Smooth muscle cell (in vitro differentiated cells): ENCODE data around the gene SCRT2. TPM values are rescaled to one million over a fixed set of nuclear protein-coding genes. Genes with fewer than 3 reads are reported as not detected.

Experiments
- DNase-seq: peaks from one replicate; lab custom pipeline; 2025; ENCODE audit not compliant: unreplicated experiment; lab: John Stamatoyannopoulos, UW
- H2AFZ ChIP-seq: fragments of 200-600 bp; sonication (generic); 2 replicates; pipeline ENCODE4 v1.6.0; 2016; ENCODE audit warnings: antibody characterized with exemption, low read depth, mild to moderate bottlenecking
- H3F3A ChIP-seq: fragments of 200-600 bp; sonication (generic); 2 replicates; pipeline ENCODE4 v1.6.0; 2017; ENCODE audit warnings: antibody characterized with exemption, low read depth
- H3K27ac ChIP-seq: fragments of 200-600 bp; sonication (generic); 2 replicates; pipeline ENCODE4 v1.5.1; 2016; ENCODE audit warnings: low read depth, mild to moderate bottlenecking
- H3K27me3 ChIP-seq: fragments of 200-600 bp; sonication (generic); 2 replicates; pipeline ENCODE4 v1.6.1; 2016; ENCODE audit warnings: low read depth, mild to moderate bottlenecking
- H3K36me3 ChIP-seq: fragments of 200-600 bp; sonication (generic); 2 replicates; pipeline ENCODE4 v1.5.1; 2016; ENCODE audit warnings: low read depth
- H3K4me1 ChIP-seq: fragments of 200-600 bp; sonication (generic); 2 replicates; pipeline ENCODE4 v1.5.1; 2016; ENCODE audit warnings: low read depth
- H3K4me2 ChIP-seq: fragments of 200-600 bp; sonication (generic); 2 replicates; pipeline ENCODE4 v1.6.0; 2016; ENCODE audit warnings: mild to moderate bottlenecking
- H3K4me3 ChIP-seq: fragments of 200-600 bp; sonication (generic); 2 replicates; pipeline ENCODE4 v1.5.1; 2016; ENCODE audit warnings: mild to moderate bottlenecking
- H3K79me2 ChIP-seq: fragments of 200-600 bp; sonication (generic); 2 replicates; pipeline ENCODE4 v1.6.0; 2016; ENCODE audit warnings: low read depth, mild to moderate bottlenecking
- H3K9ac ChIP-seq: fragments of 200-600 bp; sonication (generic); 2 replicates; pipeline ENCODE4 v1.6.0; 2016; ENCODE audit warnings: low read depth
- H3K9me3 ChIP-seq: fragments of 200-600 bp; sonication (generic); replicated peaks from 2 replicates; pipeline ENCODE4 v1.5.1; 2016; ENCODE audit warnings: low read depth
- H4K20me1 ChIP-seq: fragments of 200-600 bp; sonication (generic); 2 replicates; pipeline ENCODE4 v1.6.0; 2016; ENCODE audit warnings: low read depth
- CTCF ChIP-seq: fragments of 200-600 bp; sonication (generic); IDR thresholded peaks from 2 replicates; pipeline ENCODE4 v1.5.1; 2017; ENCODE audit warnings: borderline replicate concordance, mild to moderate bottlenecking, antibody characterized with exemption; ENCODE audit not compliant: insufficient read depth, poor library complexity, severe bottlenecking
- WGBS: methylation state at CpG from one replicate; pipeline ENCODE4 v1.1.7; 2016; ENCODE audit warnings: low lambda C conversion rate; 5-methylcytosine and 5-hydroxymethylcytosine counted together
- polyA plus RNA-seq: library from polyadenylated mRNA; unstranded; fragments of >200 nt; fragmentation: Nextera tagmentation; extraction: Ambion mirVana; gene quantifications from 2 replicates; pipeline ENCODE4 v1.2.1, GENCODE V29; 2016
- total RNA-seq: library from RNA; depleted of rRNA; stranded (reverse); fragments of >200 nt; gene quantifications from 2 replicates; pipeline ENCODE4 v1.2.3, GENCODE V29; 2014

SCRT2 gene
- total and polyA plus RNA-seq, 2 experiments from 2014 or later, result not detected

- TF ChIP-seq CTCF, result no peak
- H3K27ac ChIP-seq, result no peak overlapping the region
- WGBS, result 67% methylated on average over 1 of the region's 1 CpG
Observed at GRCh38 chr20:692044-692443, 16.4 kb upstream of the SCRT2 start.

GRCh38 chr20:689947-690346 is 14.3 kb upstream of the SCRT2 start:
- no peaks in the 10 kb centered on the region for H3K9me3 ChIP-seq
- no peak overlapping the region for H3K4me2 ChIP-seq
- H4K20me1 ChIP-seq, result no peaks in the 10 kb centered on the region
- no peak overlapping the region for H3K27ac ChIP-seq
- WGBS, result 65% methylated on average over 1 of the region's 1 CpG
- H3K4me1 ChIP-seq, result peaks cover 11% of the 10 kb centered on the region
- no peak overlapping the region for H3K9ac ChIP-seq
- TF ChIP-seq CTCF, result no peak
- DNase-seq, result no peak
- no peaks in the 10 kb centered on the region for H3K79me2 ChIP-seq
- no peaks in the 10 kb centered on the region for H3F3A ChIP-seq
- no peak overlapping the region for H2AFZ ChIP-seq
- no peak overlapping the region for H3K4me3 ChIP-seq
- H3K36me3 ChIP-seq, result no peaks in the 10 kb centered on the region
- peaks cover 9% of the 10 kb centered on the region for H3K27me3 ChIP-seq

More at GRCh38 chr20:692044-692443, 16.4 kb upstream of the SCRT2 start:
- Histone ChIP-seq H4K20me1 (no peaks in the 10 kb centered on the region), H2AFZ (no peak overlapping the region), H3K4me3 (no peak overlapping the region), H3K79me2 (no peaks in the 10 kb centered on the region), H3K36me3 (no peaks in the 10 kb centered on the region), H3K4me1 (peaks cover 11% of the 10 kb centered on the region), H3K9ac (no peak overlapping the region), H3K4me2 (no peak overlapping the region), H3K9me3 (no peaks in the 10 kb centered on the region), H3F3A (no peaks in the 10 kb centered on the region), H3K27me3 (peaks cover 9% of the 10 kb centered on the region)
- no peak for DNase-seq

- Histone ChIP-seq H3K27ac (no peak overlapping the region), H3K36me3 (no peaks in the 10 kb centered on the region), H2AFZ (no peak overlapping the region), H3K4me3 (no peak overlapping the region), H3K4me2 (no peak overlapping the region), H4K20me1 (no peaks in the 10 kb centered on the region), H3K4me1 (peaks cover 11% of the 10 kb centered on the region), H3K27me3 (peaks cover 9% of the 10 kb centered on the region), H3K79me2 (no peaks in the 10 kb centered on the region), H3F3A (no peaks in the 10 kb centered on the region), H3K9ac (no peak overlapping the region), H3K9me3 (no peaks in the 10 kb centered on the region)
- no peak for TF ChIP-seq CTCF
- DNase-seq, result no peak
- 90% methylated on average over 6 of the region's 6 CpGs for WGBS
Observed at GRCh38 chr20:689348-689747, 13.7 kb upstream of the SCRT2 start.

- no peak overlapping the region for H3K4me2 ChIP-seq
- peaks cover 9% of the 10 kb centered on the region for H3K27me3 ChIP-seq
- no peaks in the 10 kb centered on the region for H3K36me3 ChIP-seq
- H3K4me1 ChIP-seq, result peaks cover 11% of the 10 kb centered on the region
- H3F3A ChIP-seq, result no peaks in the 10 kb centered on the region
- no peak overlapping the region for H3K4me3 ChIP-seq
- H3K27ac ChIP-seq, result no peak overlapping the region
- no peaks in the 10 kb centered on the region for H3K9me3 ChIP-seq
- no peak overlapping the region for H2AFZ ChIP-seq
- no peaks in the 10 kb centered on the region for H3K79me2 ChIP-seq
- H3K9ac ChIP-seq, result no peak overlapping the region
- H4K20me1 ChIP-seq, result no peaks in the 10 kb centered on the region
- no peak for DNase-seq
- 23% methylated on average over 13 of the region's 13 CpGs for WGBS
- TF ChIP-seq CTCF, result no peak
Observed at GRCh38 chr20:688809-689212, 13.2 kb upstream of the SCRT2 start.
